ENCODE data around the gene SOX30.
"Not testable (repeated sequence)": the region's sequence is repeated elsewhere in the genome, so short reads cannot be mapped to it uniquely, and the experiment has no call there.

The SOX30 gene

GRCh38 chr5:157652377-157652692 lies at the start of gene SOX30:
TSS of gene SOX30 (minus strand) at chr5:157652438. CDS start at chr5:157652078, 360 bp downstream.
- no peak for DNase-seq (ENCODE audit: low read depth)

GRCh38 chr5:157698674-157699073 lies 46.4 kb upstream of the SOX30 start:
- DNase-seq (ENCODE audit: low read depth): not testable (repeated sequence)

GRCh38 chr5:157696154-157696553 lies 43.9 kb upstream of the SOX30 start:
- not testable (repeated sequence) for DNase-seq (ENCODE audit: low read depth)

- not testable (repeated sequence) for DNase-seq (ENCODE audit: low read depth)
Observed at GRCh38 chr5:157693816-157694215, 41.6 kb upstream of the SOX30 start.

- DNase-seq (ENCODE audit: low read depth): no peak
Observed at GRCh38 chr5:157690690-157691433, 38.6 kb upstream of the SOX30 start.

GRCh38 chr5:157689942-157690689 lies 37.9 kb upstream of the SOX30 start:
- DNase-seq (ENCODE audit: low read depth): peak; percentile 23

GRCh38 chr5:157687198-157687554 lies 34.9 kb upstream of the SOX30 start:
- no peak for DNase-seq (ENCODE audit: low read depth)

GRCh38 chr5:157686276-157687197 lies 34.3 kb upstream of the SOX30 start:
- DNase-seq (ENCODE audit: low read depth): not testable (repeated sequence)

GRCh38 chr5:157682257-157682656 lies 30.0 kb upstream of the SOX30 start:
- no peak for DNase-seq (ENCODE audit: low read depth)

GRCh38 chr5:157681048-157681447 lies 28.8 kb upstream of the SOX30 start:
- no peak for DNase-seq (ENCODE audit: low read depth)

- DNase-seq (ENCODE audit: low read depth): no peak
Observed at GRCh38 chr5:157680239-157680638, 28.0 kb upstream of the SOX30 start.

GRCh38 chr5:157679801-157680200 lies 27.6 kb upstream of the SOX30 start:
- DNase-seq (ENCODE audit: low read depth): no peak

- DNase-seq (ENCODE audit: low read depth): no peak
Observed at GRCh38 chr5:157677931-157678330, 25.7 kb upstream of the SOX30 start.

- not testable (repeated sequence) for DNase-seq (ENCODE audit: low read depth)
Observed at GRCh38 chr5:157674351-157674750, 22.1 kb upstream of the SOX30 start.

- no peak for DNase-seq (ENCODE audit: low read depth)
Observed at GRCh38 chr5:157672976-157673375, 20.7 kb upstream of the SOX30 start.

- no peak for DNase-seq (ENCODE audit: low read depth)
Observed at GRCh38 chr5:157671592-157672330, 19.5 kb upstream of the SOX30 start.

GRCh38 chr5:157670662-157671591 lies 18.7 kb upstream of the SOX30 start, which contains the start of gene C5orf52:
TSS of gene C5orf52 (plus strand) at chr5:157671533. CDS start at chr5:157671615, 82 bp downstream.
- DNase-seq (ENCODE audit: low read depth): no peak

- no peak for DNase-seq (ENCODE audit: low read depth)
Observed at GRCh38 chr5:157669701-157670097, 17.5 kb upstream of the SOX30 start.

GRCh38 chr5:157668356-157668755 lies 16.1 kb upstream of the SOX30 start:
- DNase-seq (ENCODE audit: low read depth): no peak

GRCh38 chr5:157665467-157666070 lies 13.3 kb upstream of the SOX30 start:
- DNase-seq (ENCODE audit: low read depth): no peak
